ENCODE measurements around the gene SPEM1.

The SPEM1 gene

DNA sequence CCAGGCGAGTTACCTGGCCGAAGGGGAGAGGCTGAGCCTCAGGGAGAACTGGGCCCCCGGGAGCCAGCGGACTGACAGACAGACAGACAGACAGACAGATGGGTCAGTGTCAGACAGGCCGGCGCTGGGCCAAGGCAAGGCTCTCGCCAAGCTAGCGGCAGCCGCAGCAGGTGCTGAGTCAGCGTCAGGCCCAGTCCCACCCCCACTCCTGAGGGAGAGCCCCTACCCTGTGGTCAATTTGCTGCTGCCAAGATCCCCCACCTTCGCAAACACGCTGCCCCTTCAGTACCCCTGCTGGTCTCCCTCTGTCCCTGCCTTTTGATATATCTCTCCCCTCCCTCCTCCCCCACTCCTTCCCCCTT lies 20.7 kb downstream of the SPEM1 start:
- in situ Hi-C loops (cut with HindIII; ENCODE audit: low pct_ligation_motif_present, low sequenced_read_pairs), result no loop called here
- Histone ChIP-seq H3K27me3 (replicated peaks) (peaks cover 25% of the 10 kb centered on the region), H3K36me3 (replicated peaks) (no peaks in the 10 kb centered on the region), H3K27ac (no peak overlapping the region), H3K4me3 (ENCODE audit: low read depth, low read length) (peak overlapping the region; percentile 3)
- TF ChIP-seq CTCF (IDR thresholded peaks at IDR 0.05; ENCODE audit: low read depth, low read length, missing control alignments), result no peak
- DNase-seq, result no peak

DNA sequence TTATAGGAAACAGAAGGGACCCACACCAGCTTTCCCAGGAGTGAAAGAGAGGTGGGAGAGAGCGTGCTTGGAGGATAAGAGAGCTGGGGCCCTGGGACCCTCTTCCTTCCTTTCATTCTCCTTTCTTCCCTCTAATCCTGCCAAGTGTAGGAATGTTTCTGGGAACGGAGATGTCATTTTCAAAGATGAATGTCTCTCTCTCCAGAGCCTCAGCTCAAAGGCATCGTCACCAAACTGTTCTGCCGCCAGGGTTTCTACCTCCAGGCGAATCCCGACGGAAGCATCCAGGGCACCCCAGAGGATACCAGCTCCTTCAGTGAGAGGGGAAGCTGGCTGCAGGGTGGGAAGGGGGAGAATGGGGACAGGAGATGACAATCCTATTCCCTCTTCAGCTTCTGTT lies 21.1 kb downstream of the SPEM1 start:
- in situ Hi-C loops (cut with HindIII; ENCODE audit: low pct_ligation_motif_present, low sequenced_read_pairs), result no loop called here
- H3K36me3 ChIP-seq (replicated peaks), result no peaks in the 10 kb centered on the region
- H3K27ac ChIP-seq, result no peak overlapping the region
- no peak overlapping the region for H3K4me3 ChIP-seq (ENCODE audit: low read depth, low read length)
- H3K27me3 ChIP-seq (replicated peaks), result peaks cover 29% of the 10 kb centered on the region
- no peak for DNase-seq
- no peak for TF ChIP-seq CTCF (IDR thresholded peaks at IDR 0.05; ENCODE audit: low read depth, low read length, missing control alignments)

DNA sequence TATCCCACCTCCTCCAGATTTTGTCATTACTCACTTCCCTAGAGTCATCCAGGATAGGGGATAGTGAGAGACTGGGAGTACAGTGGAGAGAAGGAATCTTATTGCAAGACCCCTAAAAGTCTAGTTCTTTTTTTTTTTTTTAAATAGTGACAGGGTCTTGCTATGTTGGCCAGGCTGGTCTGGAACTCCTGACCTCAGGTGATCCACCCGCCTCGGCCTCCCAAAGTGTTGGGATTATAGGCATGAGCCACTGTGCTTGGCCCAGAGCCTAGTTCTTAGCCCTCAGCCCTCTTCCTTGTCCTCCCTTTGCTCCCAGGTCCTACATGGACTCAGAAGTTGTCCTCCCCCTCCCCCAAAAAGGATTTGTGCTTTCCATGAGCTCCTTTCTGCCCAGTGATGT lies 22.0 kb downstream of the SPEM1 start:
- H3K36me3 ChIP-seq (replicated peaks), result no peaks in the 10 kb centered on the region
- H3K4me3 ChIP-seq (ENCODE audit: low read depth, low read length), result no peak overlapping the region
- DNase-seq, result no peak
- peaks cover 32% of the 10 kb centered on the region for H3K27me3 ChIP-seq (replicated peaks)
- H3K27ac ChIP-seq, result no peak overlapping the region
- TF ChIP-seq CTCF (IDR thresholded peaks at IDR 0.05; ENCODE audit: low read depth, low read length, missing control alignments), result no peak
- in situ Hi-C loops (cut with HindIII; ENCODE audit: low pct_ligation_motif_present, low sequenced_read_pairs), result no loop called here

DNA sequence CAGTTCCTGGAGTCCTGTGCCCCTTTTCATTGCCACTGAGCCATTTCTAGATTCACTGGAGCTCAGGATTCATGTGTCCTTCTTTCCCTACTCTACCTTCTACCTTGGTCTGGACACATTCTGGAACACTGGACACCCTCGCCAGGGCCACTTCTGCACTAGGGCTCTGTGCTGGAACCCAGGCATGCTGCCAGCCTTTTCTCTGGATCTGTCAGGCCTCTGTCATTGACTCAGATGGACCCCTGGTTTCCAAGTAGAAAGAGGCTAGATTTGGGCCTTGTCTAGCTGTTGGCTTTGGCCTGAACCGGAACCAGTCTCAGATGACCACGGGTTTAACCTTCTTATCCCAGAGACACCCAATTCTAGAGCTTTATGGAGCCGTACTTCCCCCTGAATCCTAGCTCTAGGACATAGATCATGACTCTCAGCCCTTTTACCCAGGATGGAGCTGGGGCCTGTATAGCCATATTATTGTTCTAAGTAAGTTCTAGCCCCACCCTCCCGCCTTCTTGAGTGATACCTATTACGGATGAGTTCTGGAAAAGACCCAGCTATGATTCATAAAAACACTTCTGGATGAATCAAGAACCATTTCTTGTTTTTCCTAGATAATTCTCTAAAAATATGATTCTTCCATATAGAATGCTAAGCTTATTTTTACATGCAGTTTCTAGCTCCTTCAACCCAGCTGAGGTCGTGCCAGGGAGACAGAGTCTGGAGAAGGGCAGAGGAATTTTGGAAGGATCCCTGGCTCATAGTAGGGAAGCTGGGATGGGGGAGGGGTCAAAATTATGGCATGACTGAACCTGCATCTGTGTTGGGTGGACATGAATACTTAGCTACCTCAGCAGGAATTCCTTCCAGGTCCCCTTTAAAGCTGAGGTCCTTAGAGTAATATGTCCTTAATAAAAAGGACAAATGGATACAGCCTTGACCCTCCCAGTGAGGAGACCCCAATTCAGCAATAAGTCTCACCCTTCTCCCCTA lies 23.7 kb downstream of the SPEM1 start:
- H3K27me3 ChIP-seq (replicated peaks), result peaks cover 32% of the 10 kb centered on the region
- no peaks in the 10 kb centered on the region for H3K36me3 ChIP-seq (replicated peaks)
- H3K27ac ChIP-seq, result no peak overlapping the region
- in situ Hi-C loops (cut with HindIII; ENCODE audit: low pct_ligation_motif_present, low sequenced_read_pairs), result no loop called here
- no peak overlapping the region for H3K4me3 ChIP-seq (ENCODE audit: low read depth, low read length)
- TF ChIP-seq CTCF (IDR thresholded peaks at IDR 0.05; ENCODE audit: low read depth, low read length, missing control alignments), result no peak
- DNase-seq, result no peak

DNA sequence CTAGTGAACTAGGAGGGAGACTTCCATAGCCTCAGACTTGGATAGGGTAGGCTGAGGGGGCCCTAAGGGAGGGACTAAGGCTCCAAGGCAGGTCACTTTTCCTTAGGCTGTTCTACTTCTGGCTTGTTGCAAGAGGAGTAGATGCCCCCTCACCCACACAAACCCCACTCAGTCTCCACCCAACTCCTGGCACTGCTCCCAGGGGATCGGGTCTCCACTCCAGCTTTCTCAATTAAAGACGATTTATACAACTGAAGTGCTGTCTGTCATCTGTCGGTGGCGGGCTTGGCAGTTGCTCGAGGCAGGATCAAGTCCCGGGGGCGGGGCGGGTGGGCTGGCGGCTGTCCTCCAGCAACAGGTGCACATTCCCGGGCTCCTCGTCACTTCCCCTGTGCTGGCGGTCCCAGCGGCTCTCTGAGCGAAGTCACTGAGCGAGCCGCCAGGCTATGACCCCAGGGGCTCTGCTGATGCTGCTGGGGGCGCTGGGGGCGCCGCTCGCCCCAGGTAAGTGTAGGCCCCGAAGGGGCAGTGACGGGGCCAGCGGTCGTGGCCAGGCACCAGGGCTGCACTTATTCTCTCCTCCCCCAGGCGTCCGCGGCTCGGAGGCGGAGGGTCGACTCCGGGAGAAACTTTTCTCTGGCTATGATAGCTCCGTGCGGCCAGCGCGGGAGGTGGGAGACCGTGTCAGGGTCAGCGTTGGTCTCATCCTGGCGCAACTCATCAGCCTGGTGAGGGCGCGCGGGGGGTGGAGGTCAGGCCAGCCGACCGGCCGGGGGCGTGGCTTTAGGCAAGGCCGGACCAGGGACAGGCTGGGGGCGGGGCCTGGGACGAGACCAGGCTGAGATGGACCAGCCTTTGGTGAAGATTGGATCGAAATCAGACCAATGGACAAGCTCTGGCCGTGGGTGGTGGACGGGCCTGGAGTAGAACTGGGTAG lies 24.8 kb downstream of the SPEM1 start, which contains the start of gene CHRNB1:
CHRNB1 (plus strand) TSS at position 380 of the 937 bp plus-strand sequence; CDS start at position 447, 67 bp downstream.
- no peaks in the 10 kb centered on the region for H3K36me3 ChIP-seq (replicated peaks)
- peak; percentile 12 for TF ChIP-seq CTCF (IDR thresholded peaks at IDR 0.05; ENCODE audit: low read depth, low read length, missing control alignments)
- DNase-seq, result no peak

More for the DNA sequence above, 24.8 kb downstream of the SPEM1 start, which contains the start of gene CHRNB1:
- H3K27ac ChIP-seq, result no peak within 1 kb of the TSS
- H3K4me3 ChIP-seq (ENCODE audit: low read depth, low read length), result peak within 1 kb of the TSS; percentile 30
- in situ Hi-C loops (cut with HindIII; ENCODE audit: low pct_ligation_motif_present, low sequenced_read_pairs), result no loop called here
- H3K27me3 ChIP-seq (replicated peaks), result peaks cover 24% of the 10 kb centered on the region

All from brain microvascular endothelial cell (primary cell).